Osteocyte (in vitro differentiated cells): ENCODE data around the gene G2E3. TPM values are rescaled to one million over a fixed set of nuclear protein-coding genes. Genes with fewer than 3 reads are reported as not detected.

Experiments used
- DNase-seq: peaks from one replicate; pipeline ENCODE4 v3.0.0; 2021; ENCODE audit warnings: mixed read lengths; ENCODE audit not compliant: unreplicated experiment; ENCODE audit errors: extremely low spot score
- H3K27ac Mint-ChIP-seq: one replicate; pipeline ENCODE4 v1.8.0; 2021; ENCODE audit warnings: mild to moderate bottlenecking, mixed read lengths; ENCODE audit not compliant: unreplicated experiment
- H3K27me3 Mint-ChIP-seq: one replicate; pipeline ENCODE4 v1.8.0; 2021; ENCODE audit warnings: mixed read lengths; ENCODE audit not compliant: unreplicated experiment
- H3K36me3 Mint-ChIP-seq: one replicate; pipeline ENCODE4 v1.8.0; 2021; ENCODE audit warnings: mixed read lengths; ENCODE audit not compliant: unreplicated experiment
- H3K4me1 Mint-ChIP-seq: one replicate; pipeline ENCODE4 v1.8.0; 2021; ENCODE audit warnings: mixed read lengths; ENCODE audit not compliant: unreplicated experiment
- H3K4me3 Mint-ChIP-seq: one replicate; pipeline ENCODE4 v1.8.0; 2021; ENCODE audit warnings: mild to moderate bottlenecking, moderate library complexity, mixed read lengths; ENCODE audit not compliant: unreplicated experiment
- H3K9me3 Mint-ChIP-seq: one replicate; pipeline ENCODE4 v1.8.0; 2021; ENCODE audit warnings: mixed read lengths; ENCODE audit not compliant: unreplicated experiment
- long read RNA-seq: library from polyadenylated mRNA; unstranded; transcript quantifications from one replicate; pipeline ENCODE4 v2.0.0, GENCODE V29; 2021
- total RNA-seq: library from RNA; stranded (reverse); gene quantifications from 2 replicates; pipeline ENCODE4 v1.2.1, GENCODE V29; 2021
- TF ChIP-seq, protein P1 (sequence below): fragments of 200-600 bp; sonication (generic); IDR thresholded peaks from 2 replicates; pipeline ENCODE4 v1.5.0; 2021; ENCODE audit warnings: antibody characterized with exemption, mild to moderate bottlenecking, moderate library complexity

Gene G2E3, protein sequence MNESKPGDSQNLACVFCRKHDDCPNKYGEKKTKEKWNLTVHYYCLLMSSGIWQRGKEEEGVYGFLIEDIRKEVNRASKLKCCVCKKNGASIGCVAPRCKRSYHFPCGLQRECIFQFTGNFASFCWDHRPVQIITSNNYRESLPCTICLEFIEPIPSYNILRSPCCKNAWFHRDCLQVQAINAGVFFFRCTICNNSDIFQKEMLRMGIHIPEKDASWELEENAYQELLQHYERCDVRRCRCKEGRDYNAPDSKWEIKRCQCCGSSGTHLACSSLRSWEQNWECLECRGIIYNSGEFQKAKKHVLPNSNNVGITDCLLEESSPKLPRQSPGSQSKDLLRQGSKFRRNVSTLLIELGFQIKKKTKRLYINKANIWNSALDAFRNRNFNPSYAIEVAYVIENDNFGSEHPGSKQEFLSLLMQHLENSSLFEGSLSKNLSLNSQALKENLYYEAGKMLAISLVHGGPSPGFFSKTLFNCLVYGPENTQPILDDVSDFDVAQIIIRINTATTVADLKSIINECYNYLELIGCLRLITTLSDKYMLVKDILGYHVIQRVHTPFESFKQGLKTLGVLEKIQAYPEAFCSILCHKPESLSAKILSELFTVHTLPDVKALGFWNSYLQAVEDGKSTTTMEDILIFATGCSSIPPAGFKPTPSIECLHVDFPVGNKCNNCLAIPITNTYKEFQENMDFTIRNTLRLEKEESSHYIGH
- total RNA-seq, result 21.3 and 24.7 TPM in 2 replicates
- long read RNA-seq, full-length matches to known transcripts, result 25 of 74 reads
- long read RNA-seq, partial matches to known transcripts, result 26 of 74 reads
- long read RNA-seq, other reads (novel, unspliced or antisense), result 23 of 74 reads

DNA sequence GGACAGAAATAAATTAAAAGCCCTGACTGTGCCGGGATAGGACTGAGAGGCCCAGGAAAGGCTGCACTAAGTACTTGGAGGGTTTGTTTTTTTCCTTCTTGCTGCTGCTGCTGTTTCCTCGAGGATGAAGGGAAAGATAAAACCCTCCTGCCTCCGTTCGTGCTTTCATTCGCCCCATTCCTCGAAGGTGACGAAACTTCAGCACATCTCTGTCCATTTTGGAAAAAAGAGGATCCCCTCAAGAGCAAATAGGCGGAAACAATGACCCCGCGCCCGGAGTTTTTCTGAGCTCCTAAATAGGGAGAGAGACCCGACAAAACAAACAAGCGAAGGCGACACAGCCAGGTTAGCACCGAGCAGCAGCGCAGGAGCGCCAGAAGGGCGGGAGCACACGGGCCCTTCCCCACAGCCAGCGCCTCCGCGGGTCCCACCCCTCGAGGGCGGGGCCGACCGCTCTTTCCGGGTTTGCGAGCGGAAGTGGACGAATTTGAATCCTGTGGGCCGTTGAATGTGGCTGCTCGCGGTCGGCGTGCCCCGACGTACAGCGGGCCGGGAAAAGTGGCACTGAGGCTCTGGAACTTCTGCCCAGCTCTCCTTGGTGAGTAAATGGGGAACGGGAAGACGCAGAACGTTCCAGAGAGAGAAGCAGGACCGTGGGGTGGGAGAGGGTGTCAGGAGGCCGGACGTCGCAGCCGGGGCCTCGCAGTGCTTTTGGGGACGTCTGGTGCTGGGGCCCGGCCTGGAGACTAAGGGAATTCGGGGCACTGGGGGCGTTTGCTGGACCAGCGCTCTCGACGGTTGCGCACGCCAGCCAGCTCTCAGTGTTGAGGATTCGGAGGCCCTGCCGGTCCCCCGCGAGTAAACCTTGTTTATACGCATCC is at the start of gene G2E3:
Gene G2E3, plus strand, starts transcription at position 484 of the 881 bp plus-strand sequence. CDS start 21,922 bp downstream, outside the sequence.
- peak within 1 kb of the TSS; percentile 100 for H3K4me3 Mint-ChIP-seq
- peak; percentile 94 for DNase-seq
- TF ChIP-seq, protein P1, sequence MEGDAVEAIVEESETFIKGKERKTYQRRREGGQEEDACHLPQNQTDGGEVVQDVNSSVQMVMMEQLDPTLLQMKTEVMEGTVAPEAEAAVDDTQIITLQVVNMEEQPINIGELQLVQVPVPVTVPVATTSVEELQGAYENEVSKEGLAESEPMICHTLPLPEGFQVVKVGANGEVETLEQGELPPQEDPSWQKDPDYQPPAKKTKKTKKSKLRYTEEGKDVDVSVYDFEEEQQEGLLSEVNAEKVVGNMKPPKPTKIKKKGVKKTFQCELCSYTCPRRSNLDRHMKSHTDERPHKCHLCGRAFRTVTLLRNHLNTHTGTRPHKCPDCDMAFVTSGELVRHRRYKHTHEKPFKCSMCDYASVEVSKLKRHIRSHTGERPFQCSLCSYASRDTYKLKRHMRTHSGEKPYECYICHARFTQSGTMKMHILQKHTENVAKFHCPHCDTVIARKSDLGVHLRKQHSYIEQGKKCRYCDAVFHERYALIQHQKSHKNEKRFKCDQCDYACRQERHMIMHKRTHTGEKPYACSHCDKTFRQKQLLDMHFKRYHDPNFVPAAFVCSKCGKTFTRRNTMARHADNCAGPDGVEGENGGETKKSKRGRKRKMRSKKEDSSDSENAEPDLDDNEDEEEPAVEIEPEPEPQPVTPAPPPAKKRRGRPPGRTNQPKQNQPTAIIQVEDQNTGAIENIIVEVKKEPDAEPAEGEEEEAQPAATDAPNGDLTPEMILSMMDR, result no peak
- peak within 1 kb of the TSS; percentile 100 for H3K27ac Mint-ChIP-seq
- H3K36me3 Mint-ChIP-seq, result peaks cover 5% of the 10 kb centered on the region
- peaks cover 18% of the 10 kb centered on the region for H3K4me1 Mint-ChIP-seq
- no peaks in the 10 kb centered on the region for H3K27me3 Mint-ChIP-seq
- H3K9me3 Mint-ChIP-seq, result peaks cover 4% of the 10 kb centered on the region

DNA sequence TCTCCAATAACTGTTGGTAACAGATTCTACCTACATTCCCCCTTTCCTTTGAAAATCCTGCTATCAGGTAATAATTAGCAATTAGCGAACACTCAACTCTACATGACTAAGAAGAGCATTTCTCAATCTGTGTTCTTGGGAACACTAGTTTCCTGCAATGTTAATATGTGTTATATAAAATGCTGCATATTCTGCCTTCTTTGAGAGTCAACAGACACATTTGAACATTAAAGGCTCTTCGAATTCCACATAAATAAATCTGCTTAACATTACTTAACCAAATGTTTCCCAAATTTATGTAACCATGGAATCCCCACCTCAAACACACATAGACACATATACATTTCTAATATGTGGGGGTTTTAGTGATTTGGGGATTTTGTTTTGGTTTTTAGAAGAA is 41.2 kb upstream of the G2E3 start:
- TF ChIP-seq, protein P1, result no peak
- Mint-ChIP-seq H3K27ac (no peak overlapping the region), H3K36me3 (no peaks in the 10 kb centered on the region), H3K4me1 (no peaks in the 10 kb centered on the region), H3K9me3 (no peaks in the 10 kb centered on the region), H3K4me3 (no peak overlapping the region), H3K27me3 (peaks cover 48% of the 10 kb centered on the region)
- no peak for DNase-seq

DNA sequence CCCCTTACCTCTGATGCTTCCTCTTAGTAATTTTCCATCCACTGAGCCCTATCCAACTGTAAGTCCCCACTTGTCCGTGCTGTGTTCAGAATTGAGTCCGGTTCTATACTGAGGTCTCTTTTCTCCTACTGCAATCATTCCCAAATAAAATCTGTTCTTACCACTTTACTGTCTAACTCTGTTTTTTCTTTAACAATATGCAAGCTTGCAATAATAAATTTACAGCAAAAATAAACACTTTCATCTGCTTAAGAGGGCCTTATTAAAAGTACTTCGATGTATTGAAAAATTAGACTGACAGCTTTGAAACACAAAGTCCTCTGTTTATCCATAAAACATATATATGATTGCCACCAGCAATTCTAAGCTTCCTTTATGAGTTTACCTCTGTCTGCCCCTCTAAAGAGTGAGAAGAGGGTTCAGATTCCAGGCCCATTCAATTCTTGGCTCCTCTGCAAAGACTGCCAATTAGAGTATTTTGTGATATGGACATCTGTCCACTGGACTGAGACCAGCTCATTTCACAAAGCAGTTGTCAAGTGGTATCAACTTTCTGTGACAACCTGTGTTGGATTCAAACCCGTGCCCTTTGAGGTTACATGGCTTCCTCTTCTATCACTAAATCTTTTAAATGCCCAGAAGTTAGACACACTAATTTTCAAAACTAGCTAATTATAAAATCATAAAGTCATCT is 39.9 kb upstream of the G2E3 start:
- H3K36me3 Mint-ChIP-seq, result no peaks in the 10 kb centered on the region
- no peak overlapping the region for H3K4me3 Mint-ChIP-seq
- TF ChIP-seq, protein P1, result no peak
- H3K27me3 Mint-ChIP-seq, result peaks cover 49% of the 10 kb centered on the region
- H3K4me1 Mint-ChIP-seq, result no peaks in the 10 kb centered on the region
- no peak overlapping the region for H3K27ac Mint-ChIP-seq
- no peak for DNase-seq
- H3K9me3 Mint-ChIP-seq, result no peaks in the 10 kb centered on the region

DNA sequence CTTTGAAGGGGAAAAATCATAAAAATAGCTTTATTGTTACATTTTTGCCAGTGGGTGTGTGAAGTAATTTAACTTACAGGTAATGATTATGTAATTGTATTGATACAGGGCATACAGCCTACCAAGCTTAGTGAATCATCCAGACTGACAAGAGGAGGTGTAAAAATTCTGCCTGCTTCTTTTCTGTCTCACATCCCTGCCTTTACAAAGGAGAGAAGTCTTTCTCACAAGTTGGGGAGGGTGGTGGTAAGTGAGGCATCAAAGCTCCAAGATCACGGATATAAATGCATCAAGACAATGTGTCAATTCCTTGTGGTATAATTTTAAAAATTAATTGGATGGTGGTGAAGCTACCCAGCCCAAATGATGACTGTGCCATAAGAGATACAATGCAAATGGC is 39.0 kb upstream of the G2E3 start:
- Mint-ChIP-seq H3K27me3 (peaks cover 50% of the 10 kb centered on the region), H3K36me3 (no peaks in the 10 kb centered on the region), H3K4me1 (no peaks in the 10 kb centered on the region), H3K4me3 (no peak overlapping the region), H3K27ac (no peak overlapping the region), H3K9me3 (no peaks in the 10 kb centered on the region)
- TF ChIP-seq, protein P1, result no peak
- no peak for DNase-seq
